ENCODE results near the gene MGAM2. TPM values are rescaled to one million over a fixed set of nuclear protein-coding genes. Genes with fewer than 3 reads are reported as not detected.

The MGAM2 gene
- total RNA-seq, 4 donors from 2014 or later: 11.6 to 116 (median 90.3) TPM

GRCh38 chr7:142175594-142175993, 64.1 kb downstream of the MGAM2 start:
- Histone ChIP-seq H3K27me3 (no peaks in the 10 kb centered on the region), H3K4me3 (no peak overlapping the region), H3K9me3 (no peaks in the 10 kb centered on the region), H3K36me3 (peaks cover 0 to 25% (median 0%) of the 10 kb centered on the region in 3 donors), H3K27ac (no peak overlapping the region), H3K4me1 (no peaks in the 10 kb centered on the region)
- DNase-seq: no peak
- TF ChIP-seq POLR2A (IDR thresholded peaks at IDR 0.05) (no peak), CTCF (IDR thresholded peaks at IDR 0.05) (no peak)

- H3K36me3 ChIP-seq: peaks cover 0 to 21% (median 0%) of the 10 kb centered on the region in 3 donors
- no peak for TF ChIP-seq POLR2A (IDR thresholded peaks at IDR 0.05)
- no peak for TF ChIP-seq CTCF (IDR thresholded peaks at IDR 0.05)
- H3K27ac ChIP-seq: no peak overlapping the region
- H3K27me3 ChIP-seq: no peaks in the 10 kb centered on the region
- no peaks in the 10 kb centered on the region for H3K4me1 ChIP-seq
- H3K9me3 ChIP-seq: no peaks in the 10 kb centered on the region
- DNase-seq: no peak
- no peak overlapping the region for H3K4me3 ChIP-seq
These were observed 65.4 kb downstream of the MGAM2 start for GRCh38 chr7:142176901-142177300.

GRCh38 chr7:142177869-142178268, 66.4 kb downstream of the MGAM2 start:
- Histone ChIP-seq H3K9me3 (no peaks in the 10 kb centered on the region), H3K4me1 (no peaks in the 10 kb centered on the region), H3K36me3 (peaks cover 0 to 20% (median 0%) of the 10 kb centered on the region in 3 donors), H3K27me3 (no peaks in the 10 kb centered on the region), H3K27ac (no peak overlapping the region), H3K4me3 (no peak overlapping the region)
- no peak for DNase-seq
- TF ChIP-seq POLR2A (IDR thresholded peaks at IDR 0.05) (no peak), CTCF (IDR thresholded peaks at IDR 0.05) (no peak)

GRCh38 chr7:142180426-142180825, 68.9 kb downstream of the MGAM2 start:
- no peak for DNase-seq
- H3K27ac ChIP-seq: no peak overlapping the region
- H3K27me3 ChIP-seq: no peaks in the 10 kb centered on the region
- no peaks in the 10 kb centered on the region for H3K9me3 ChIP-seq
- TF ChIP-seq CTCF (IDR thresholded peaks at IDR 0.05): no peak
- no peaks in the 10 kb centered on the region for H3K4me1 ChIP-seq
- peaks cover 0 to 20% (median 0%) of the 10 kb centered on the region in 3 donors for H3K36me3 ChIP-seq
- no peak overlapping the region for H3K4me3 ChIP-seq

- no peak for DNase-seq
- Histone ChIP-seq H3K9me3 (no peaks in the 10 kb centered on the region), H3K4me1 (no peaks in the 10 kb centered on the region), H3K27ac (no peak overlapping the region), H3K27me3 (no peaks in the 10 kb centered on the region), H3K4me3 (no peak overlapping the region), H3K36me3 (peaks cover 0 to 25% (median 0%) of the 10 kb centered on the region in 3 donors)
- TF ChIP-seq POLR2A (IDR thresholded peaks at IDR 0.05): no peak
- no peak for TF ChIP-seq CTCF (IDR thresholded peaks at IDR 0.05)
These were observed 69.7 kb downstream of the MGAM2 start for GRCh38 chr7:142181211-142181610.

GRCh38 chr7:142181966-142182365, 70.4 kb downstream of the MGAM2 start:
- Histone ChIP-seq H3K27ac (no peak overlapping the region), H3K9me3 (no peaks in the 10 kb centered on the region), H3K36me3 (peaks cover 0 to 26% (median 0%) of the 10 kb centered on the region in 3 donors), H3K4me1 (no peaks in the 10 kb centered on the region), H3K27me3 (no peaks in the 10 kb centered on the region), H3K4me3 (no peak overlapping the region)
- DNase-seq: no peak
- TF ChIP-seq POLR2A (IDR thresholded peaks at IDR 0.05): no peak
- TF ChIP-seq CTCF (IDR thresholded peaks at IDR 0.05): no peak

Measured in Peyer's patch (tissue), 4 donors.